ENCODE measurements around the gene MAP3K8. TPM values are rescaled to one million over a fixed set of nuclear protein-coding genes. Genes with fewer than 3 reads are reported as not detected.

MAP3K8 gene
- total RNA-seq, 1 donor from 2014 or later = 11.5 TPM

DNA sequence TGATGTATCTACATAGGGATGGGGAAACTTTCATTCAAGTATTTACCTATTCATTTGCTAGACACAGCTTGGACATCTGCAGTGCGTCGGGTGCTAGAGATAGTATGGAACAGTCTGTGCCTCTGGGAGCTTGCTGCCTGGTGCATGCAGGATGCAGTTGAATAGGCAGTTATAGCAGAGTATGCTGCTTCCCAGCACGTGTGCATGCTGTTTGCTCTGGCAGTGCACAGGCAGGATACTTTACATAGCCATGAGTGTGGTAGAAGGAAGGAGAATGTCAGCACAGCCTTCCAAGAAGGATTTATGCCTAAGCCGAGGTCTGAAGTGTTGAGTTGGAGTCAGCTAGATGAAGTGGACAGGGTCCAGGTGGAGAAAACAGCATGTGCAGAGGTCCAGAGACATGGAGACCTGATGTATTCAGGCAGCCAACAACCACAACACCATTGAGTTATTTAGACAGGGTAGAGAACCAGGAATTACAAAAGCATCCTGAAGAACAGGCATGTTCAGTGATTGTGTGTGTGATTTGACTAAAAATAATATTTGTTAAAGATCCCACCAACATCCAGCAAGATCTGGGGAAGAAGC is 8.1 kb downstream of the MAP3K8 start:
- no peak overlapping the region for H3K4me3 Mint-ChIP-seq (ENCODE audit: unreplicated experiment)
- DNase-seq (ENCODE audit: extremely low spot score, unreplicated experiment) = peak; percentile 30
- no peak overlapping the region for H3K27ac Mint-ChIP-seq (ENCODE audit: unreplicated experiment)
- no peaks in the 10 kb centered on the region for H3K9me3 Mint-ChIP-seq (ENCODE audit: unreplicated experiment)
- no peaks in the 10 kb centered on the region for H3K27me3 Mint-ChIP-seq (ENCODE audit: unreplicated experiment)
- peaks cover 33% of the 10 kb centered on the region for H3K36me3 Mint-ChIP-seq (ENCODE audit: unreplicated experiment)
- H3K4me1 Mint-ChIP-seq (ENCODE audit: unreplicated experiment) = peaks cover 31% of the 10 kb centered on the region
- TF ChIP-seq, protein P1, sequence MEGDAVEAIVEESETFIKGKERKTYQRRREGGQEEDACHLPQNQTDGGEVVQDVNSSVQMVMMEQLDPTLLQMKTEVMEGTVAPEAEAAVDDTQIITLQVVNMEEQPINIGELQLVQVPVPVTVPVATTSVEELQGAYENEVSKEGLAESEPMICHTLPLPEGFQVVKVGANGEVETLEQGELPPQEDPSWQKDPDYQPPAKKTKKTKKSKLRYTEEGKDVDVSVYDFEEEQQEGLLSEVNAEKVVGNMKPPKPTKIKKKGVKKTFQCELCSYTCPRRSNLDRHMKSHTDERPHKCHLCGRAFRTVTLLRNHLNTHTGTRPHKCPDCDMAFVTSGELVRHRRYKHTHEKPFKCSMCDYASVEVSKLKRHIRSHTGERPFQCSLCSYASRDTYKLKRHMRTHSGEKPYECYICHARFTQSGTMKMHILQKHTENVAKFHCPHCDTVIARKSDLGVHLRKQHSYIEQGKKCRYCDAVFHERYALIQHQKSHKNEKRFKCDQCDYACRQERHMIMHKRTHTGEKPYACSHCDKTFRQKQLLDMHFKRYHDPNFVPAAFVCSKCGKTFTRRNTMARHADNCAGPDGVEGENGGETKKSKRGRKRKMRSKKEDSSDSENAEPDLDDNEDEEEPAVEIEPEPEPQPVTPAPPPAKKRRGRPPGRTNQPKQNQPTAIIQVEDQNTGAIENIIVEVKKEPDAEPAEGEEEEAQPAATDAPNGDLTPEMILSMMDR (IDR thresholded peaks at IDR 0.05) = no peak

DNA sequence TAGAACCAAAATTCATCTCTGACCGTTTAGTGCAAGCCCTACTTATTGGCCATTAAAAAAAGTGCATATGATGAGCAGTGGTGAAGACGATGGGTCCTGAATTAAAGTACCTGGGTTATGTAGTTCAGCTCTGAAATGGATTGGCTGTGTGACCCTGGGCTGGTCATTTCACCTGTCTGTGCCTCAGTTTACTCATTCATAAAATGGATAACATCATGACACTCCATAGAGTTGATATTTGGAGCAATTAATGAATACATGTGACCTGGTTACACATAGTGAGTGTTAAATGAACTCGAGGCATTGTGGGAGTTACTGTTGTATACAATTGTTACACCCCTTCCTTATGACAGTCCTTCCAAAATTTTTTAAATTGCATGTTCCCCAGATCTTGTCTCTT is 9.1 kb downstream of the MAP3K8 start:
- no peak overlapping the region for H3K4me3 Mint-ChIP-seq (ENCODE audit: unreplicated experiment)
- TF ChIP-seq, protein P1 (IDR thresholded peaks at IDR 0.05) = no peak
- no peaks in the 10 kb centered on the region for H3K27me3 Mint-ChIP-seq (ENCODE audit: unreplicated experiment)
- DNase-seq (ENCODE audit: extremely low spot score, unreplicated experiment) = peak; percentile 5
- no peak overlapping the region for H3K27ac Mint-ChIP-seq (ENCODE audit: unreplicated experiment)
- peaks cover 39% of the 10 kb centered on the region for H3K36me3 Mint-ChIP-seq (ENCODE audit: unreplicated experiment)
- H3K9me3 Mint-ChIP-seq (ENCODE audit: unreplicated experiment) = no peaks in the 10 kb centered on the region
- H3K4me1 Mint-ChIP-seq (ENCODE audit: unreplicated experiment) = peaks cover 21% of the 10 kb centered on the region

DNA sequence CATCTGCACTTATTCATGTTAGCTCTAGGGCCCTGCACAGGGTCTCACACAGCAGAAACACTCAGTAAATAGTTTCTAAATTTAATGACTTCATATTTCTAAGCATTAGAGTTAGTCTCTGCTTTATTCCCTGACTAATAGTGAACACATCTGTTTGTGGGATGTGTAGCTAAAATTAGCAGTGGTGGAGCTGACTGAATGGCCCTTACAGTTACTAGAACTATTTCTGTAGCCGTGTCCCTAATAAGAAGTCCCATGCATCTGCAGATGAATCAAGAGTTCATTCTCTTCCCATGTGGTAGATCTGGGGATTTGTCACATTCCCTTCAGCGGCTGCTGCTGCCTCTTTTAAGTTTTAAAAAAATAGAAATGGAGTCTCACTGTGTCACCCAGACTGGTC is 11.7 kb downstream of the MAP3K8 start:
- H3K4me1 Mint-ChIP-seq (ENCODE audit: unreplicated experiment) = peaks cover 7% of the 10 kb centered on the region
- TF ChIP-seq, protein P1 (IDR thresholded peaks at IDR 0.05) = no peak
- DNase-seq (ENCODE audit: extremely low spot score, unreplicated experiment) = no peak

DNA sequence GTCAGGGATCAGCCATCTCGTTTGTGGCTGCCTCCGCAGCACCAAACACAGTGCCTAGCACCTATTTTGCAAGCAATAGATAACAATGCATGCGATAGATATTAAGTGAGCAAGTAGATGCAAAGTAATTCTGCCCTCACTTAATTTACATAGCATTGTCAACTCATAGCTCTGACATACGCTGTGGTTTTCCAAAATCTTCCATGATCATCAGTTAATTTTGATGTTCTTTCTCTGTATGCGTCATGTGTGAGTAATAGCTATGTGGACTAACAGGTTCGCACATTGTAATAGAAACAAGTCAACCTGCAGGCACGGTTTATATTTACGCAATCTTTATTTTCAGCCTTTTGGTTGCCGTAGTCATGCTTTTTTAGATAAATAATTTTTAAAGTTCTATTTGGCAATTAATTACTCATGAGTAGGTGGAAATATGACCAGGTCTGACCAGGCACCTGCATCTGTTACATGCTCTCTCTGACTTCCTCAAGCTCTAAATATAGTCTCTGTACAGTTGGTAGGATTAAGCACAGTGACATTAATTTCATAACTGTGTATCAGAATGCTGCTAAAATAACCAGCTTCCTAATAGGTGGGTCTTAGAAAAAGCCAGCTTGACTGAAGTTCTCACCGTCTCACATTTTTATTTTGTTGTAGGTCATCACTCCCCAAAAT is 13.3 kb downstream of the MAP3K8 start:
- Mint-ChIP-seq H3K27ac (ENCODE audit: unreplicated experiment) (no peak overlapping the region), H3K4me3 (ENCODE audit: unreplicated experiment) (no peak overlapping the region)

More for the DNA sequence above, 11.7 kb downstream of the MAP3K8 start:
- Mint-ChIP-seq H3K9me3 (ENCODE audit: unreplicated experiment) (no peaks in the 10 kb centered on the region), H3K4me3 (ENCODE audit: unreplicated experiment) (no peak overlapping the region), H3K36me3 (ENCODE audit: unreplicated experiment) (peaks cover 44% of the 10 kb centered on the region), H3K27me3 (ENCODE audit: unreplicated experiment) (no peaks in the 10 kb centered on the region), H3K27ac (ENCODE audit: unreplicated experiment) (peak overlapping the region; percentile 24)

DNA sequence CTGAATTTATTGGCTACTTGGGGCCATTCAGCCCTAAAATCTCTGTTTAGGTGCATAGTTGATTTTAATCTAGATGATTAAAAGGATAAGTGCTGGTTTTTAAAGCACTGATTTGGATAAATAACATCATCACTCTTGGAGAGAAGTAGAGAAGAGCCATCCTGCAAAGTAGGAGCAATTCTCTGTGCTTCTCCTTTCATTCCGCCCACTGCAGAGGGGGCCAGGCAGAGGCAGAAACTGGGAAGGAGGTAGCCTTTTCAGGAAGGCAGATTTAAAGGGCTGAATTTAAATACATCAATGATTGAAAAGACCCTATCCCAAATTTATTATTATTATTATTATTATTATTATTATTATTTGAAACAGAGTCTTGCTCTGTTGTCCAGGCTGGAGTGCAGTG is 14.1 kb downstream of the MAP3K8 start:
- Mint-ChIP-seq H3K36me3 (ENCODE audit: unreplicated experiment) (peaks cover 38% of the 10 kb centered on the region), H3K4me3 (ENCODE audit: unreplicated experiment) (no peak overlapping the region)
- TF ChIP-seq, protein P1 (IDR thresholded peaks at IDR 0.05) = no peak

More for the DNA sequence above, 13.3 kb downstream of the MAP3K8 start:
- peaks cover 42% of the 10 kb centered on the region for H3K36me3 Mint-ChIP-seq (ENCODE audit: unreplicated experiment)
- H3K27me3 Mint-ChIP-seq (ENCODE audit: unreplicated experiment) = no peaks in the 10 kb centered on the region
- TF ChIP-seq, protein P1 (IDR thresholded peaks at IDR 0.05) = no peak
- no peak for DNase-seq (ENCODE audit: extremely low spot score, unreplicated experiment)
- H3K4me1 Mint-ChIP-seq (ENCODE audit: unreplicated experiment) = peaks cover 7% of the 10 kb centered on the region
- H3K9me3 Mint-ChIP-seq (ENCODE audit: unreplicated experiment) = no peaks in the 10 kb centered on the region

More for the DNA sequence above, 14.1 kb downstream of the MAP3K8 start:
- Mint-ChIP-seq H3K27me3 (ENCODE audit: unreplicated experiment) (no peaks in the 10 kb centered on the region), H3K27ac (ENCODE audit: unreplicated experiment) (no peak overlapping the region), H3K9me3 (ENCODE audit: unreplicated experiment) (no peaks in the 10 kb centered on the region), H3K4me1 (ENCODE audit: unreplicated experiment) (peaks cover 7% of the 10 kb centered on the region)
- DNase-seq (ENCODE audit: extremely low spot score, unreplicated experiment) = no peak
